ENCODE measurements around the gene STING1. TPM values are rescaled to one million over a fixed set of nuclear protein-coding genes. Genes with fewer than 3 reads are reported as not detected.
"Not testable (repeated sequence)": the region's sequence is repeated elsewhere in the genome, so short reads cannot be mapped to it uniquely, and the experiment has no call there.

Gene STING1
- total RNA-seq, 1 donor from 2014 or later: 85.3 TPM

DNA sequence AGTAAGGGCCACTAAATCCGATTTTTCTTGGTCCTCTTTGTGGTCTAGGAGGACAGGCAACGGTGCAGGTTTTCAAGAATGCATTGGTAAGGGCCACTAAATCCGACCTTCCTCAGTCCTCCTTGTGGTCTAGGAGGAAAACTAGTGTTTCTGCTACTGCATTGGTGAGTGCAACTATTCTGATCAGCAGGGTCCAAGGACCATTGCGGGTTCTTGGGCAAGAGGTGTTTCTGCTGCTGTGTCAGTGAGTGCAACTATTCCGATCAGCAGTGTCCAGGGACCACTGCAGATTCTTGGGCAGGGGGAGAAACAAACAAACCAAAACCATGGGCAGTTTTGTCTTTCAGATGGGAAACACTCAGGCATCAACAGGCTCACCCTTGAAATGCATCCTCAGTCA is 22.2 kb upstream of the STING1 start:
- DNase-seq (ENCODE audit: low spot score); intact Hi-C loops (cut with DNase I): not testable (repeated sequence)

GRCh38 chr5:139503879-139504278 is 21.3 kb upstream of the STING1 start:
- DNase-seq (ENCODE audit: low spot score); intact Hi-C loops (cut with DNase I): not testable (repeated sequence)

DNA sequence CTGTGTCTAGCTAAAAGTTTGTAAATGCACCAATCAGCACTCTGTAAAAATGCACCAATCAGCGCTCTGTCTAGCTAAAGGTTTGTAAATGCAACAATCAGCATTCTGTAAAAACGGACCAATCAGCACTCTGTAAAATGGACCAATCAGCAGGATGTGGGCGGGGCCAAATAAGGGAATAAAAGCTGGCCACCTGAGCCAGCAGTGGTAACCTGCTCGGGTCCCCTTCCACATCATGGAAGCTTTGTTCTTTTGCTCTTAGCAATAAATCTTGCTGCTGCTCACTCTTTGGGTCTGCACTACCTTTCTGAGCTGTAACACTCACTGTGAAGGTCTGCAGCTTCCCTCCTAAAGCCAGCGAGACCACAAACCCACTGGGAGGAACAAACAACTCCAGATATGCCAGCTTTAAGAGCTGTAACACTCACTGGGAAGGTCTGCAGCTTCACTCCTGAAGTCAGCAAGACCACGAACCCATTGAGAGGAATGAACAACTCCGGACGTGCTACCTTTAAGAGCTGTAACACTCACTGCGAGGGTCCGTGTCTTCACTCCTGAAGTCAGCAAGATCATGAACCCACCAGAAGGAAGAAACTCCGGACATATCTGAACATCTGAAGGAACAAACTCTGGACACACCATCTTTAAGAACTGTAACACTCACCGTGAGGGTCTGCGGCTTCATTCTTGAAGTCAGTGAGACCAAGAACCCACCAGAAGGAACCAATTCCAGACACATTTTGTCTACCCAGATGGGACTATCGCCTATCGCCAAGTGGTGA is 20.7 kb upstream of the STING1 start:
- intact Hi-C loops (cut with DNase I): not testable (repeated sequence)

GRCh38 chr5:139501381-139501780 is 18.8 kb upstream of the STING1 start:
- no peak for DNase-seq (ENCODE audit: low spot score)
- intact Hi-C loops (cut with DNase I): no loop called here

More for the DNA sequence above, 20.7 kb upstream of the STING1 start:
- not testable (repeated sequence) for DNase-seq (ENCODE audit: low spot score)

DNA sequence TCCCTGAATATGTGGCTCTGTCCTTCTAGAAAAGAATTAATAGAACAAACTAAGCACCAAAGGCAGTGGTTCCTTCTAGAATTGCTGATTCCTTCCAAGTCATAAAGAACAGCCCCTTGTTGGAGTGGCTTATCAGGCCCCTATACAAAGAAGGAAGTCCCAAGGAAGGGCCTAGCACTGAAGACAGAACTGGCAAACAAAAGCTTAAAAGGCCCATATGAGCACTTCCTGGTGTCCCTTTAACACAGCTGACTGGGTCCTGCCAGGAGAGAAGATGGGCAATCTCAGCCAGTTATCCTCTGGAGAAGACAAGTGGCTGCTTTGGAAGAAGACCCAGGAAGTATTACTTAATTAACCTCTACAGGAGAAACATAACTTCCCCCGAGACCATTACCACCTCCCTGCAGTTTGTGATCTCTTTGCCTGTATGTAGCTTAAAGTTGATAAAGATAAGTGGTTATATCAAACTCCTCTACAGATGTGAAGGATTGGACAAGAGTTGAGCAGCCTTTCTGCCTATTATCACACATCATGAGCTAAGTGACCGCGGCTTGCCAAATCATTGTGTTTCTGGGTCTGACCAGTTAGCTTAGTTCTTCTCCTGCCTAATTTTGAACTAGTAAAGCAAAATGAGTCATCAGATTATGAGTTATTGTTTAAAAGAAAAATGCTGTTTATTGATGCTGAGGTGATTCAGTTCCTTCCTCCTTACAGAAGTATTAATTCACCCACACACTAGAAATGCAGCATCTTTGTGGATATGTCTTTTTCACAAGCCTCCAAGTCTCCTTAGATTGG is 13.3 kb upstream of the STING1 start:
- intact Hi-C loops (cut with DNase I): no loop called here
- DNase-seq (ENCODE audit: low spot score): no peak

DNA sequence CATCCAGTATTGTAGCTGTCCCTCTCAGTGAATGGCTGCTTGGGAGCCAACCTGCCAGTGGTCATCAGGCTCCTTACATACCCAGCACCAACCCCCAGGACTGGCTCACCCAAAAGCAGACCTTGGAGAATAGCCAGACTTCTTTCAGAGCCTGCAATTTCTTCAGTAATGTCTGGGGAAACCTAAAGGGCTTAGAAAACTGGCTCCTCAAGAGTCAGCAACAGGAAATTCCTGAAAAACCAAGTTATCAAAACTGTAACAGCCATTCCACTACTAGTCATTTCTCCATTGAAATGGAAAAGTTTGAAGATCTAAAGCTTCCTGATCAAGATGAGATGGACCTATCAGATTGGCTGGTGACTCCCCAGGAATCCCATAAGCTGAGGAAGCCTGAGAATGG is 12.3 kb upstream of the STING1 start:
- intact Hi-C loops (cut with DNase I): no loop called here

GRCh38 chr5:139494256-139494655 is 11.7 kb upstream of the STING1 start:
- DNase-seq (ENCODE audit: low spot score): no peak
- intact Hi-C loops (cut with DNase I): no loop called here

More for the DNA sequence above, 12.3 kb upstream of the STING1 start:
- no peak for DNase-seq (ENCODE audit: low spot score)

DNA sequence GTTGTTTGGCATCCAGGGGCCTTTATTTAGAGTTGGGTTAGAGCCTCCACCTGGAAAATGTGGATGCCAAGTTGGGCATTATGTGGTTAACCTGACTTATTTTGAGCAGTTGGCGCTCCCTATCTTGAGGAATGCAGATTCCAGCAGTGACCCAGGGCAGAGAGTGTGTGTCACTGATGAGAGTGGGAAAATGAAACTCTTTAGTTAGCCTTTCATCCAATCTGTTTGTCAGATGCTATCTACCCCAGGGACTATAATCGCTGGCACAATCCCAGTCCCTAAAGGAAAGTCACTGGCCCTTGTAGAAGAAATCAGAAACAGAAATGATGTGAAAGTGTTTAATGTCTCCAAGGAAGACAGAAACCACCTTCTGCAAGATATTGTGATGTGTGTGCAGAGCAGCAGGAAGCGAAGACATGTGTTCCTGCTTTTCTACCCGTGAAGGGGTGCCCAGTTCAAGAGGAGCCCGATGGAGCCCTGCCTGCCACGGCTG is 10.2 kb upstream of the STING1 start:
- no peak for DNase-seq (ENCODE audit: low spot score)
- intact Hi-C loops (cut with DNase I): no loop called here

GRCh38 chr5:139488260-139488659 is 5.7 kb upstream of the STING1 start:
- intact Hi-C loops (cut with DNase I): no loop called here

DNA sequence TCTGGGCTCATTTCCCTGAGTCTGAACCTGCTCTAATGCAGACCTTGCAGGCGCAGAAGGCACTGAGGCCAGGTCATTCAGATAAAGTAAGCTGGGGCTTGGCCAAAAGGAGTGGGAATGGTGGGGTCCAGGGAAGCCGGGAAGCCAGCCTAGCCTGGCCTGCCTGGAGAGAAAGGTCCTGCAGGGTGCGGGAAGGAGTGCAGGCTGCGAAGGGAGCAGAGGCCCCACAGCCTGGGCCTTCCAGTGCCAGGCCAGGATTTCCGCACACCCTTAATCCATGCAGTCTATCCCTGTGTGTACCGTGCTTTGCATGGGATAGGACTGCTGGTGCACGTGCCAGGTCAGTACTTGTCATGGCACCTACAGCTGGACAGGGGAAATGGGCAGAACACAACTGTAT is 3.6 kb upstream of the STING1 start:
- intact Hi-C loops (cut with DNase I): no loop called here
- no peak for DNase-seq (ENCODE audit: low spot score)

More at GRCh38 chr5:139488260-139488659, 5.7 kb upstream of the STING1 start:
- no peak for DNase-seq (ENCODE audit: low spot score)

- intact Hi-C loops (cut with DNase I): loop anchor here (2.0 to 5.0 kb wide), 2 partner anchors 36 to 41 kb away; no protein-coding TSS in a partner anchor
- DNase-seq (ENCODE audit: low spot score): not testable (repeated sequence)
Observed at GRCh38 chr5:139482890-139483208, 291 bp upstream of the STING1 start.

DNA sequence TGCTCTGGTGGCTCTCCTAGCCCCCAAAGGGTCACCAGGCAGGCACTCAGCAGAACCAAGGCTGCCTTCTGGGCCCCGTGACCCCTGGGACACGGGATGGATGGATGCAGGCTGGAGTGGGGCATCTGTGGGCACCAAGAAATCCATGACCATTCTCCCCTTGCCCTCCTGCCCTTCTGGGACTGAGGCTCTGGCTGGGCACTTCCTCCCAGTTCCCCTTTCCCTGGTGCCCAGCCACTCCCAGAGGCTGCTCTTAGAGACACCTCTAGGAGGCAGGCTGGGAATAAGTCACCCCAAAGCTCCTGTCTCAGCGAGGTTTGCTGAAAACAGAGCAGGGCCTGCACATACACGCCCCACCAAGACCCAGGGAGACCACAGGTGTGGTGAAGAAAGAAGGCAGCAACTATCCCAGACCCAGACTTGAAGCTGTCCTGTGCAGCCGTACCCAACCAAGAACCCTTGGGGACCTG is 943 bp downstream of the STING1 start:
- DNase-seq (ENCODE audit: low spot score): no peak
- intact Hi-C loops (cut with DNase I): loop anchor here (2.0 to 5.0 kb wide), 2 partner anchors 37 to 39 kb away; no protein-coding TSS in a partner anchor

DNA sequence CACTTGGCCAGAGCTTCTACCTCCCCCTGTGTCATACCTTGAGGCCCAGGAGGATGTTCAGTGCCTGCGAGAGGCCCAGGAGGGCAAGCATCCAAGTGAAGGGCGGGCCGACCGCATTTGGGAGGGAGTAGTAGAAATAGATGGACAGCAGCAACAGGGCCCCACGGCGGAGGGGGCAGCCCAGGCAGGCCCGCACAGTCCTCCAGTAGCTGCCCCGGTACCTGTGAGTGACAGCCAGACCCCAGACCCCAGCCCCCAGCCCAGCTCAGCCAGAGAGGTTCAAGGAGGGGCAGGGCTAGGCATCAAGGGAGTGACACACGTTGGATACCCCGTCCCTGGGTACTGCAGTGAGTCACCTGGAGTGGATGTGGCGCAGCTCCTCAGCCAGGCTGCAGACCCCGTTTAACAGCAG is 1.4 kb downstream of the STING1 start:
- intact Hi-C loops (cut with DNase I): loop anchor here (5.0 kb wide), 1 partner anchor 39 kb away; no protein-coding TSS in a partner anchor

GRCh38 chr5:139479729-139480128 is 2.8 kb downstream of the STING1 start:
- intact Hi-C loops (cut with DNase I): loop anchor here (5.0 kb wide), 1 partner anchor 37 kb away; no protein-coding TSS in a partner anchor
- not testable (repeated sequence) for DNase-seq (ENCODE audit: low spot score)

More for the DNA sequence above, 1.4 kb downstream of the STING1 start:
- peak; percentile 87 for DNase-seq (ENCODE audit: low spot score)

DNA sequence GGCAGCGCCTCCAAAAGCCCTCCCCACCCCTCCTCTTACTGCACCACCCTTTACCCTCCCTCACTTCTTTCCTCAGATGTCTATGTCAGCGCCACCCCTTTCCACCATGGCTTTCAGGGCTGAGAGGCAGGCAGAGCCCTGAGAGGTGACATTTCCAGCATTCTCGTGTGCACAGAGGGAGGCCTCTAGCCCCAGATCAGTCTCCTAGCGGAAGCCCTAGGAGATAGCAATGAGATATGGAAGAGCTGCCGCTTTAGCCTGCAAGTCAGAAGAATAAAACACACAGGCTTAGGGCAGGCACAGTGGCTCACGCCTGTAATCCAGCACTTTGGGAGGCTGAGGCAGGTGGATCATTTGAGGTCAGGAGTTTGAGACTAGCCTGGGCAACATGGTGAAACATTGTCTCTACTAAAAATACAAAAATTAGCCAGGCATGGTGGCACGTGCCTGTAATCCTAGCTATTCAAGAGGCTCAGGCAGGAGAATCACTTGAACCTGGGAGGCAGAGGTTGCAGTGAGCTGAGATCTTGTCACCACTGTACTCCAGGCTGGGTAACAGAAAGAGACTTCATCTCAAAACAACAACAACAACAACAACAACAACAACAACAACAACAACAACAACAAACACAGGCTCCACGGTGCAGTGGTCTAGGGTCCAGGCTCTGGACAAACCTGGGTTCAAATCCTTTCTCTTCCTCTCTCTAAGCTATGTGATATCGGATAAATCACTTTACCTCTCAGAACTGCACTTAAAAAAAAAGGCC is 3.7 kb downstream of the STING1 start:
- intact Hi-C loops (cut with DNase I); DNase-seq (ENCODE audit: low spot score): not testable (repeated sequence)

GRCh38 chr5:139475865-139476617 is 6.5 kb downstream of the STING1 start:
- intact Hi-C loops (cut with DNase I): no loop called here
- DNase-seq (ENCODE audit: low spot score): no peak

- DNase-seq (ENCODE audit: low spot score): no peak
- intact Hi-C loops (cut with DNase I): no loop called here
Observed at GRCh38 chr5:139474890-139475791, 7.4 kb downstream of the STING1 start.

- intact Hi-C loops (cut with DNase I): no loop called here
- no peak for DNase-seq (ENCODE audit: low spot score)
Observed at GRCh38 chr5:139473565-139473964, 9.0 kb downstream of the STING1 start.
